Measurements from ENCODE around the gene CDKAL1.
"Not testable (repeated sequence)": the region's sequence is repeated elsewhere in the genome, so short reads cannot be mapped to it uniquely, and the experiment has no call there.

Gene CDKAL1

DNA sequence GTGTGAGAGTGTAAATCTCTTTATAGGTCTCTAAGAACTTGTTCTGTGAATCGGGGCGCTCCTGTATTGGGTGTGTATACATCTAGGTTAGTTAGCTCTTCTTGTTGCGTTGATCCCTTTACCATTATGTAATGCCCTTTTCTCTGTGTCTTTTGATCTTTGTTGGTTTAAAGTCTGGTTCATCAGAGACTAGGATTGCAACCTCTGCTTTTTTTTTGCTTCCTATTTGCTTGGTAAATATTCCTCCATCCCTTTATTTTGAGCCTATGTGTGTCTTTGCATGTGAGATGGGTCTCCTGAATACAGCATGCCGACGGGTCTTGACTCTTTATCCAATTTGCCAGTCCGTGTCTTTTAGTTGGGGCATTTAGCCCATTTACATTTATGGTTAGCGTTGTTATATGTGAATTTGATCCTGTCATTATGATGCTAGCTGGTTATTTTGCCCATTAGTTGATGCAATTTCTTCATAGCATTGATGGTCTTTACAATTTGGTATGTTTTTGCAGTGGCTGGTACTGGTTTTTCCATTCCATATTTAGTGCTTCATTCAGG is 60.1 kb downstream of the CDKAL1 start:
- DNase-seq (ENCODE audit: low read depth, low spot score): not testable (repeated sequence)

DNA sequence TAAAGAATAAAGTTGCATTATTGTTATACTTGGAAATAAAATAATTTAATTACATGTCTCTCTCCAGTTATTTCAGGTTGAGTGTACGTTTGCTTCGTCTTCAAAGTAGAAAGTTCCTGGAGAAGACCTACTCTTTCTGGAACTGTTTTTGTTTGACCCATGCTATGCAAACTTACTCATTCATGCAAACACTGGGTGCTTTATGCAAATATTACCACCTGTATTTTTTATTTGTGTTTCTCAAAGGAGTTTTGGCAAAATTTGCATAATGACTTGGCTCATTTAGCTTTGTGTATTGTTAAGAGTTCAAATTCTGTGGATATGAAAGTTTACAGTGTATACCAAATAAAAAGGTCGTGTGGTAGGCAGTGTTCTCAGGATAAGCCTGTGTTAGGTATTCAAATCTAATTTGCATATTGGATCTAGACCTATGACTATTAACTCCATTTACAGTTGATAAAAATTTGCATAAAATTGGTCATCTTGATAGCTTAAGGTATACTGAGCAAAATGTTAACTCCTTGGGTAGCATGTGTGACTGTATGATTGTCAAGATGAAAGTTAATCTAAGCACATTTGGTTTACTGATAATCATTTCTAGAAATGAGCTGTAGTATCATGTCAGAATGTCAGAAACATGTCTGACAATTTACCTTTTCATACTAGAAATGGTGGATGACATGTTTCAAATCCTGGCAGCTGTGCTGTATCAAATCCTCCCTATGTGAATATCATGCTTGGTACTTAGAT is 65.2 kb downstream of the CDKAL1 start:
- no peak for DNase-seq (ENCODE audit: low read depth, low spot score)

DNA sequence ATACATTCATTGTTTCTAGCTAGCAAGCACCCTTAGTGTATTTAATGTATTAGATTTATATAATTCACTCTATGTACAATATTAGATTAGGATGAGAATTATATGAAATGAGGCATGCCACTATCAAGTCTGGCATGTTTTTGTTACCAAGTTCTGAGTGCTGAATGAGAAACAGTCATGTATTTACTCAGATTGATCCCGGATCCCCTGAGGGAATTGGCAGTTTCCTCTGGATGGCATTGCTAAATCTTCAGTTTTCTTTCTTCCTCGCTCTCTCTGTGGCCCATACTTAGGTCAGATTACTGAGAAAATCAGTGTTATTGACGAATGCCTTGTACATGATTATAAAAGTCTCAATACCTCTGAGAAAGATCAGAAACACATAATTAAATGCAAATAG is 66.6 kb downstream of the CDKAL1 start:
- no peak for DNase-seq (ENCODE audit: low read depth, low spot score)

DNA sequence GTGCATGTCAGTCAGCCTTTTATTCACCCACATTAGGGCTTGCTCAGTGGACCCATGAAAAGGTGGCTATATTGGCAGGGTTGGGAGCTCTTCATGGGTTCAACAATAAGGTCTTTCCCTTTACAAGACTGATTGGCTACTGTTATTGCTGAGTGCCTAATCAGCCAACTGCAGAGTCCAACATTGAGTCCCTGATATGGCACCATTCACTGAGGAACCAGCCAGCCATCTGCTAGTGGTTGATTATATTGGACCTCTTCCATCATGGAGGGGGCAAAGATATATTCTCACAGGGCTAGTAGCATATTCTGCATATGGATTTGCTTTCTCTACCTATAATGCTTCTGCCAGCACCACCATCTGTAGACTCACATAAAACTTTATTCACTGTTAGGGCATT is 69.9 kb downstream of the CDKAL1 start:
- no peak for DNase-seq (ENCODE audit: low read depth, low spot score)

DNA sequence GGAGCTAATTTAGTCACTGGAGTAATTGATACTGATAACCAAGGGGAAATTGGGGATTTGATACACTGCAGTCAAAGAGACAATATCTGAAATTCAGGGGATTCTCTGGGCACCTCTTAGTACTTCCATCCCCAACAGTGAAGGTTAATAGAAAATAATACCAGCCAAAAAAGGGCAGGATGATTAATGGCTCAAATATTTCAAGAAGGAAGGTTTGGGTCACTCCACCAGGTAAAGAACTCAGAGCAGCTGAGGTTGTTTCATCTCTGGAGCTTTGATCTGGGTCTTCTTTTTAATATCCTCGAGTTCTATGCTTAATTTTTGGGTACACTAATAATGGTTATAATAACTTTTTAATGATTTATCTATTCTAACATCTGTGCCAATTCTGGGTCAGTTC is 70.8 kb downstream of the CDKAL1 start:
- no peak for DNase-seq (ENCODE audit: low read depth, low spot score)

DNA sequence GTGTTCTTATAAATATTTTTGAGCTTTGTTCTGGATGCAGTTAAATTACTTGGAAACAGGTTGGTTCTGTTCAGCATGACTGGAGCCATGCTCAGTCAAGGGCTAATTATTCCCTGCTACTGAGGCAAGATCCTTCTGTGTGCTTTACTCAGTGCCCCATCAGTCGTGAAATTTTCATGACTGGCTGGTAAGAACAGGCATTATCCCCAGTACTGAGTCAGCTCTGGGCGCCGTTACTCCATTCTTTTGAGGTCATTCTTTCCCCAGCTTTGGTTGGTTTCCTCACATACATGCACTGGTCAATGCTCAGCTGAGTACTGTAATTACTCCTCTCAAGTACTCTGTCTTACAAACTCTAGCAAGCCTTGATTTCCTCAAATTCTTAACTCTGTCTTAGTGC is 71.3 kb downstream of the CDKAL1 start:
- DNase-seq (ENCODE audit: low read depth, low spot score): no peak

DNA sequence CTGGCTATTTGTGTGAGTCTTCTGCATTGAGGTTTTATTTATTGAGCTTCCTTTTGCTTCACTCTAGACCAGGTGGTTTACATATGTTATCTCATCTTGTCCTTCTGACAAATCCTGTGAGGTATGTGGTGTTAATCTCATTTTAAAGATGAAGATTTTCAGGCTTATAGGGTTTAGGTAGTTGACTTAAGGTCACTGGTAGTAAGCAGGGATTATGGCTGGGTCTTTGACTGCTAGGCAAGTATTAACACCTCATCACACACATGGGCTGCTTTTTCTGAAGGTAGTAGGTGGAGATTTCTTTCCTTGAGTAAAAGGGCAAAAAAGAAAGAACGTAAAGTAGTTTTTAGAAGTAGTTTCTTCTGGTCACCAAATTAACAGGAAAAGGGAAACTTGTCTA is 72.6 kb downstream of the CDKAL1 start:
- DNase-seq (ENCODE audit: low read depth, low spot score): no peak

DNA sequence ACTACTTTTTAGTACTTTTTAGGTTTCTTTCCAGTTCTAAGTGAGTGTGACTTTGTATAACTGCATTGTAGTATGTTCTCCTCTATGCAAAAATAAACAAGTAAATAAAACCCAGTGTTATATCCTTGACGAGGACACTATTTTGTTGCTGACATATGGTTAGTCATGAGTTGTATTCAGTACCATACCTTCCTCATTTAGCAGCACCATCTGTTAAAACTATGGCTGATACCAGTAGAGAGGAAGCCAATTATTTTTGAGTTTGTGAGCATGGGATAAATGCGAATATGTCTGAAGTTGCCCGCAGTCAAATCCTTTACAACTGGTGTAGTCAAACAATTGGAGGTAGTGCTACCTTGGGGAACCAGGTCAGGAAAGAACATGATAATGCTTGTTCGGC is 74.1 kb downstream of the CDKAL1 start:
- DNase-seq (ENCODE audit: low read depth, low spot score): no peak

DNA sequence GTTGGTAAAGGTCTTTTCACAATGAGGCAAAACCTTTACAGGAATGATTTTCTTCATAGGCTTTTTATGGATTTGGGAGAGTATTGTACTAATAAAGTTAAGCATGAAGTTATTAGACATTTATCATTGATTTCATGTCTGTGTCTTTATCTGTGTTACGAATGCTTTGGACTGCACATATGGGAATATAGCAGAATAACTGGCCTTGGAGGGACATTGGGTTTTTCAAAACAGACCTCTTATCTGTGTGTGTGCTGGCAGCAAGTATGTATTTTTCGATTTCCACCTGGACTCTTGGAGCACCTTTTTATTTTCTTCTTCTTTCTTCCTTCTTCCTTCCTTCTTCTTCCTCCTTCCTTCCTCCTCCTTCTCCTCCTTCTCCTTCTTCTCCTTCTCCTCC is 74.6 kb downstream of the CDKAL1 start:
- no peak for DNase-seq (ENCODE audit: low read depth, low spot score)

DNA sequence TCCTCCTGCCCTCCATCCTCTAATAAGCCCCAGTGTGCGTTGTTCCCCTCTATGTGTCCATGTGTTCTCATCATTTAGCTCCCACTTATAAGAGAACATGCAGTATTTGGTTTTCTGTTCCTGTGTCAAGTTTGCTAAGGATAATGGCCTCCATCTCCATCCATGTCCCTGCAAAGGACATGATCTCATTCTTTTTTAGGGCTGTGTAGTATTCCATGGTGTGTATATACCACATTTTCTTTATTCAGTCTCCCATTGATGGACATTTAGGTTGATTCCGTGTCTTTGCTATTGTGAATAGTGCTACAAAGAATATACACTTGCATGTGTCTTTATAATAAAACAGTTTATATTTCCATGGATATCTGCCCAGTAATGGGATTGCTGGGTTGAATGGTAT is 75.7 kb downstream of the CDKAL1 start:
- not testable (repeated sequence) for DNase-seq (ENCODE audit: low read depth, low spot score)

DNA sequence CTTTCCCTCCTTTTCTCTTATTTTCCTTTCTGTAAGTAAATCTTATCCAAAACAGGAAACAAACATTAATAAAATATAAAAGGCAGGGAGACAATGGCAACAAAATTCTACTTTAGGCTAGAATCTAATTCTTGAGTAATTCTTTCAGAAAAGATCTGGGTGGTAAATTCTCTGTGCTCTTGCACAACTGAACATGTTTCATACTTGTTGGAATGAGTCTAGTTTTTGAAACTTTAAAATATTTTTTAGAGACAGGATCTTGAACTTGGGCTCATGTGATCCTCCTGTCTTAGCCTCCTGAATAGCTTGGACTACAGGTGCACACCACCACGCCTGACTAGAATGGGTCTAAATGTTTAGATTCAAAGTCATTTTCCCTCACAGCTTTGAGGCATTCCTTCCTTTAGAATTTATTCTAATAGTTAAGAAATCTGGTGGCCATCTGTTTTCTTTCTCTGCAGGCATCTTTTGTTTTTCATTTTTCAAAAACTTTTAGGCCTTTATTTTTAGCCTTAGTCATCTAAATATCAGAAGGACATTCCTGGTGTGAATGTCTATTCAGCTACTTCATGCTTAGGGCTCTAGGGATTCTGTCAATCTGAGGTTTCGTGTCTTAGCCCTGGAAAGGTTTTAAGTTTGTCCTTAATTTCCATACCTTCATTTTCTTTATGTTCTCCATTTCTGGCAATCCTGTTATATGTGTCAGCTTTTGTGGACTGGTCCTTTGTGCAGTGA is 76.5 kb downstream of the CDKAL1 start:
- no peak for DNase-seq (ENCODE audit: low read depth, low spot score)

DNA sequence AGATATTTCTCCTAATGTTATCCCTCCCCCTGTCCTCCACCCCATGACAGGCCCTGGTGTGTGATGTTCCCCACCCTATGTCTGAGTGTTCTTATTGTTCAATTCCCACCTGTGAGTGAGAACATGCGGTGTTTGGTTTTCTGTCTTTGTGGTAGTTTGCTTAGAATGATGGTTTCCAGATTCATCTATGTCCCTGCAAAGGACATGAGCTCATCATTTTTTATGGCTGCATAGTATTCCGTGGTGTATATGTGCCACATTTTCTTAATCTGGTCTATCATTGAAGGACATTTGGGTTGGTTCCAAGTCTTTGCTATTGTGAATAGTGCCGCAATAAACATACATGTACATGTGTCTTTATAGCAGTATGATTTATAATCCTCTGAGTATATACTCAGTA is 83.3 kb downstream of the CDKAL1 start:
- DNase-seq (ENCODE audit: low read depth, low spot score): not testable (repeated sequence)

DNA sequence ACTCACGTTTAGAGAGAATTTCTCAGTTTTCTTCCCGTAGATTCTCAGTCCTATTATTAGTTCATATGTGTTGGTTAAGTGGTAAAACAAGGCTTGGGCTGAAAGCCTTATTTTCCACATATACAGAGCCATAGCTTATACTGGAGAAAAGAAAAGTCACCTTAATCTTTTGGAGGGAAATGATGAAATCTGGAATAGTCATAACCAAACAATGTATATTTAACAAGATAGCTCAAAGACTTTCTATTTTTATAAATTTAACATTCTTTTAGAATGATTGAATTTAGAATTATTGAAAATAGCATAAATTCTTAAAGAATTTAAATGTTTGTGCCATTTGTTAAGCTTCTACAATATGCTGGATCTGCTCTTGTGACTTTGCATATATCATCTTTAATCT is 85.8 kb downstream of the CDKAL1 start:
- no peak for DNase-seq (ENCODE audit: low read depth, low spot score)

DNA sequence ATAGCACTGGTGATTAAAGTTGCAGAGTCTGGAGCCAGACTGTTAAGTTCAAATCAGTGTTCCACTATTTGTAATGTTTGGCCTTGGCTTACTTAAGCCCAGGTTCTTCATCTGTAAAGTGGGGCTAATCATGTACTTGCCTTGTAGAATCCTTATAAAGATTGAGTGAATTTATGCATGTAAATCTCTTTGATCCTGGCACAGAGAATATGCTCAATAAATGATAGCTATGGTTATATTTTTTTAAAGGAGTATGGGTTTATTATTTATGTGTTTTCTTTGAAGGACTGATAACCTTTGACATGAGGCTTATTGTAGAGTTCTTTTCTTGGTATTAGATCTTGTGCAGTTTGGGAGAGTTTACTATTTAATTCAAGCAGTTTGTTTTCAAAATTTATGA is 89.5 kb downstream of the CDKAL1 start:
- DNase-seq (ENCODE audit: low read depth, low spot score): no peak

DNA sequence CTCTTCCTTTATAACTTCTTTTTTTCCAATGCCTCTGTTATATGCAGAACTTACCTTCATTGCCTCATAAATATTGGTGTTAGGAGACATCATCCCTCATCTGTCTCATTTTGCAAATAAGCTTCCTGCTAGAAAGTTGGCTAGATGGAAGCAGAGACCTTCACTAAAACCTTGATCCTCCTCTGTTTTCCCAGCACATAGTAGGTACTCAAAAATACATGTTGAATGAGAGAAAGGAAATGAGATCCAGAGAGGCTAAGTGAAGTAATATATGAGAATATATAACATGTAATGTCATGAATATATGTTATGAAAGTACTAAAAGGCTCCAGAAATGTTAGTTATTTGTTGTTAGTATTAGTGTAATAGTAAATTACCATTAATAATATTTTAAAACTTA is 91.9 kb downstream of the CDKAL1 start:
- DNase-seq (ENCODE audit: low read depth, low spot score): no peak

DNA sequence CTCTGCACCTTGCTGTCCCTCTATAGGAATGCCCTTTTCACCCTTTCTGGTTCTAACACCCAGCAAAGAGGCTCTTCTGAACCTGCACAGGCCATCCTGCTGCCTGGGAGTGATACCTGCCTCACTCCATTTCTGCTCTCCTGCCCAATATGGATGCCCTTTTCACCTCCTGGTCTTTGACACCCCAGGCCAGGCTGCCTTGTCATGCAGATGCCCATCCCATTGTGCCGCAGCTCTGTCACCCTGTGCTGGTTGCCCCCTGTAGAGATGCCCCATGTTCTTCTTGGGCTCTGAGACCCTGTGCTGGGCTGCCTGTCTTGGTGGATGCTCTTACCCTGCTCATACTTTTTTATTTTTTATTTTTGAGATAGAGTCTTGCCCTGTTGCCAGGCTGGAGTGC is 95.3 kb downstream of the CDKAL1 start:
- no peak for DNase-seq (ENCODE audit: low read depth, low spot score)

DNA sequence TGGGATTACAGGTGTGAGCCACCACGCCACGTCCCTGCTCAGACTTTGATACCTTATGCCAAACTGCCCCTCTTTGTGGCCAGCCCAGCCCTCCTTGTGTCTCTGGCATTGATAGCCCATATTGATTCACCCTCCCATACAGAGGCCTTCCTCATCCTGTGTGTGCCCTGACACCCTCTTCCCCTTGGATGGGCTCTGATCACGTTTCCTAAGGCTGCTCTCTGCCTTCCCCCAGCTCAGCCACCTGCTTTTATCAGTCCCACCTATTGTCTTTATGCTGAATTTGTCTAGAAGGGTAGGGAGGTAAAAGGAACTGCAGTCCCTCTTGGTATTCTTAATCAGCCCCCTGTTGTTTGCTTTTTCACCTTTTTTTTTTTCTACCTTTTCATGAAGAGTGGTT is 95.9 kb downstream of the CDKAL1 start:
- no peak for DNase-seq (ENCODE audit: low read depth, low spot score)

DNA sequence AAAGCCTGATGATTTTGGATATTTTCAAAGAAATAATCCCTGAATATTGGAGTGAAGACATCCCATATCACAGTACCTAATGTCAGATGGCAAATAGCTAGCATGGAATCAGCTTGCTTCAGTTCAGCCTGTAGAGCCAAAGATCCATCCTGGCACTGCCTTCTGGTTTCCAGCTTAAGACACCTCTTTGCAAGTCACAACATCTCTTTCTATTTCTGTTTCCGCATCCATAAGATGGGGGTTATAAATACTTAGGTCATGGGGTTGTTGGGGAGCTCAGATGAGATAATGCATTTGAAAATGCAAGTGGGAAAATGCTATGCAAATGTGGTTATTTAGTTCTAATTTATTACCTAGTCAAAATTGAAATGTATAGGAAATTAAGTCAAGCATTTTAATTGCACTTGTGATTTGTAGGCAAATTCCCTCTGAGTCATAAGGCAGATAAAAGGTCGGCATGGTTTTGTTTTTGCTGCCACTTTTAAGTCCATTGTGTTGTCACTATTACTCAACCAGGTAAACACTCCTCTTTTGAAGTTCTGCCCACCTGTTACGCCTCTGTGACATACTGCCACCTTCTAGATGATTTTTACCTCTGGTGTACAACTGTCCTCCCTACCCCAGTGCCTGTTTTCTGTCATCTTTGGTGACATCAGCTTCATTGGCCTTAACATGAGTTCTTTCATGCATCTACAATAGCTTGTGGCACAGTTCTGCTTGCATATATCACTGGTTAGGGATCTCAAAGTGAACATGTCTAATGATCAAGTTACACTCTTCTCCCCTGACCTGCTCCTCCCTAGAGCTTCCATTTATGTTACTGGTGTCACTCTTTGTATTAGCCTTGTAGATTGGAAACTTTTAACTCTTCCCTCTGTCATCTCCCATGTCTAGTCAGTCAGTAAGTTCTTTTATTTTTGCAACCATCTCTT is 96.6 kb downstream of the CDKAL1 start:
- no peak for DNase-seq (ENCODE audit: low read depth, low spot score)

DNA sequence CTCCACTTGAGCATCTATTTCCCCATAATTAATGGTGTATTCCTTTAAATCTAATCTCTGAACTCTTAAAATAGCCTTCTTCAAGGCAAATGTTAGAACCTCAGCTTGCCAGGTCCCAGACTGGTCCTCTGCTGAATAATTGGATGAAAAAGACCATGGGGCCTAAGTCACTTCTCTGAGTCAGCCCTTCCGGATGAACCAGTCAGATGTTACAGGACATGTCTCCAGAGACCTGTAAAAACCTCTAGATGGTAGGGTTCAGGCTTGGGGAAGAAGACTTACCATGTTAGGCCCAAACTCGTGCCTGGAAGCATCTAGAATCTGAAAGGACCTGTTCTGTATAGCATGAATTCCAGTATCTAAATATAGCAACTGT is 97.3 kb downstream of the CDKAL1 start:
- no peak for DNase-seq (ENCODE audit: low read depth, low spot score)

DNA sequence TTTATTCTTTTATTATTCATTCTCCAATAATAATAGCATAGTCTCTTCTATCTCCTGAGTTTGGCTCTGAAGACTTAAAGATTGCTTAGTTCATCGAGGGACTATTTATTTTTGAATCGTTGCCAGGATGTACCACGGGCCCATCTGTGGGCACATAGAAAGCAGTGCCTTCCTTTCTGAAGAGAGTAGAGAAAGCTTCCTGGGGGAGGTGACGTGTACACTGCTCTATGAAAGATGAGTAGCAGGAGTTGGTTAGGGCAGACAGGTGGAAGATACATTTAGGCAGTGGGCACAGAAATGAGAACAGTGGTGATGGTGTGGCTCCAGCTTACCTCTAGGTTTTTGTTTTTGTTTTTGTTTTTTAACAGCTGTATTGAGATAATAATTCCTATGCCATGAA is 98.4 kb downstream of the CDKAL1 start:
- no peak for DNase-seq (ENCODE audit: low read depth, low spot score)

DNA sequence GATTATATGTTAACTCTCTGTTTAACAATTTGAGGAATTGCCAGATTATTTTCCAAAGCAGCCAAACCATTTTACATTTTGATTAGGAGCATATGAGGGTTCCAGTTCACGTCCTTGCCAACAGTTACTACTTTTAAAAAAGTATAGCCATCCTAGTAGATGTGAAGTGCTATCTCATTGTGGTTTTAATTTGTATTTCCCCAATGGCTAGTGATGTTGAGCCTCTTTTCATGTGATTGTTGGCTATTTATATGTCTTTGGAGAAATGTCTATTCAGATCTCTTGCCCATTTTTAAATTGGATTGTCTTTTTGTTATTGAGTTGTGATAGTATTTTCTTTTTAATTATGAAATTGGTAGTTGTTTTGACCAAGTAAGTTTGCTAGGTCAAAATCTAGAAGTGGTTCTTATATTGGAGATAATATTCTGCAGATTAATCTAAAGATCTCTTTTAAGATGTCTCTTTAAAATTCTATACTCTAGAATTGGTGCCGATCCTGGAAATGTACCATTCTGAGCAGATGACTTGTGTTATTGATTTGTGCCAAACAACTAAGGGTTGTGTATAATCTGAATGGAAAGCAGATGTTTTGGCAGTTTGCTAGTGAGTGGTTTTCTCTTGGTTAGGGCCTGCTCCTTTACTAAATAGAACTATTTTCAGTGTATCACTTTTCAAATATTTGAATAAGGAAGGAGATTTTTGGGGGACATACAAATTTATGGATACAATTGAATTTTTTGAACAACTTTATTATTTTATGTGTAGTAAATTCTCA is 99.5 kb downstream of the CDKAL1 start:
- no peak for DNase-seq (ENCODE audit: low read depth, low spot score)
